ENCODE results near the gene MAPKAPK3.
"Not testable (repeated sequence)": the region's sequence is repeated elsewhere in the genome, so short reads cannot be mapped to it uniquely, and the experiment has no call there.

MAPKAPK3 gene

DNA sequence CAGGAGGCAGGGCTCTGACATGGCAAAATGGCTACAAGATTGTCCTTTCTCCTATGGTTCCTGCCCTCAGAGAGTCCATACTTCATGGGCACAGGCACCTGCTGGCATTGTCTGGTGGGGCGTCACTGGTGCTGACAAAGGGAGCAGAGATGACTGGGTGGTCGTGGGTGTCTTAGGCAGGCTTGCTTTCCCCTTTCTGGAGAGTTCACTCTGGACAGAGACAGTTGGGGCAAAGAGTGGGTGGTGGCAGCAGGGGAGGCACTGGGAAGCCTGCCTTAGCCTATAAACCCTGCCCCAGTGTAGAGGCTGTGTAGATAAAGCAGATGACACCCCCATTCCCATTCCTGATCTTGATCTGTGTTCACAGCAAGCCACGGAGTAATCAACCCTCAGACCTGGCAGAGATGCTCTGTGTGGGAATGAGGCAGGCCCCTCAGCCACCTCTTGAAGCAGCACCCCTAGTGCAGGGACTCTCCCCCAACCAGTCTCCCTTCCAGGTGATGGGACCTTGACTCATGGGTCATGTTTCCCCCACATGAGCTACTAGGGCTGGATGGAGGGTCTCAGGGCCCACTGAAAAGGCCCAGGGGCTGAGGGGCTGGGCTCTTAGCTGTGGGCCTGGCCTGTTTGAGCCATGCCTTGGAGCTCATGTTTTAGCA is 37.1 kb downstream of the MAPKAPK3 start:
- no peak for DNase-seq (ENCODE audit: low read depth in 1 of 2, low spot score in 1 of 2)

DNA sequence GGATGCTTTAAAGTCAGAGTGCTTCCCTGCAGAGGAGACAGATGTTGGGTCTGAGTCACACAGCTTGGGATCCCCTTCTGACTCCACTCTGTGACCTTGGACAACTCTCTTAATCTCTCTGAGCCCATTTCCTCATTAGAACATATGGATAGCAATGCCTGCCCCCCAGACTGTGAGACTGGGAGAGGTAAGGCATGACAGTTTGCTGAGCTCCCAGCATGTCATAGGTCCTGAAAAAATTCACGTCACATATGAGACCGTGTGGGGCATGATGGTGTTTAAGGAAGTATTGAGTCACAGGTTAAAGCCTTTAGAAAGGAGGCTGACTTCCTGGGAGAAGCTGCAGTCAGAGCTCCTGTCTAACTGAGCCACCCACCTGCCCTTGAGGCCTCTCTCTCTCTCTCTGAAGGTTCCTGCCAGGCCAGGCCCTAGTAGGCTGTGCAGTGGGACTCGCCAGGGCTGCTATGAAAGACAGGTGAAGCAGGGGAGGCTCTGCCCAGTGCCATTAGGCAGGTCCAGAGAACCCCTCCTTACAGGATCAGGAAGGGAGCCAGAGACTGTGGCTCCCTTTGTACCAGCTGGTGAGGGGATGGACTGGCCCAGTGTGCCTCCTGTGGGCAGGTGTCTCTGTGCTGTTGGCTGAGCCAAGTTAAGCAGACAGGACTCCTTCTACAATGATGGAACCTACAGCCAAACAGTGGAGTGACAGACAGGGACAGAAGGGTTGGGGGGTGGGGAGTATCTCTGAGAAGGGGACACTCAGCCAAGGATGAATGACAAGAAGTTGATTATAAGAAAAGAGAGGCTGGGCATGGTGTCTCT is 38.3 kb downstream of the MAPKAPK3 start:
- no peak for DNase-seq (ENCODE audit: low read depth in 1 of 2, low spot score in 1 of 2)

DNA sequence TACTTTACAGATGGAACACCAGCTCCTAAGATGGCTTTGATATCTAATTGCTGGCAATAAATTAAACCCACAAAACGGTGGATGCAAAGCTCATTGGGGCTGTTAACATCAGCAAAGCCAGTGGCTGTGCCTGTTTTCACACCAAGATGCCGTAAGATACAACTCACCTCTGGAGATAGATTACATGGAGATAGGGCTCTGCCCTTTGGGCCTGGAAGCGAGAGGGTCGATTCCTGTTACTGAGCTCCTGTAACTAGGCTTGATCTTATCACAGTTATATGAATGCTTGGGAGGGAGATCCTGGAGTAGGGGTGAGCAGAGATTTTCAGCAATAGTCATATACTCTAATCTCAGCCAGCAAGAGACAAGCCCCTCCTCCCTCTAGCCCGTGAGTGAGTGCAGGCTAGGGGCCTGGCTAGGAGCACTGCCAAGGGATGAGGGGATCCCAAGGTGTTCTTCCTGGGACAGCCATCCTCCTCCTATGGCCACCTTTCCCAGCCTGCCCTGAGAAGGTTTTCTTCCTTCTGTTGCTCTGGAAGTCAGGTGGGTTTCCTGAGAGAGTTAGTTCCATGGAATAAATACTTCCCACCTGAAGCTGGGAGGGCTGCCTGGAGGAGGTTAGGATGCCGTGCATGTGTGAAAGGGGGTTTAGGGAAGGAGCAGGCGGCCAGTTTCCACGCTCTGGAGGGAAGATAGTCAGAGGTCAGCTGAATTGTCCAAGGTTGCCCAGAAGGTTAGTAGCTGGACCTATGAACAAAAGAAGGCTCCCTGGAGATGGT is 39.7 kb downstream of the MAPKAPK3 start:
- no peak for DNase-seq (ENCODE audit: low read depth in 1 of 2, low spot score in 1 of 2)

DNA sequence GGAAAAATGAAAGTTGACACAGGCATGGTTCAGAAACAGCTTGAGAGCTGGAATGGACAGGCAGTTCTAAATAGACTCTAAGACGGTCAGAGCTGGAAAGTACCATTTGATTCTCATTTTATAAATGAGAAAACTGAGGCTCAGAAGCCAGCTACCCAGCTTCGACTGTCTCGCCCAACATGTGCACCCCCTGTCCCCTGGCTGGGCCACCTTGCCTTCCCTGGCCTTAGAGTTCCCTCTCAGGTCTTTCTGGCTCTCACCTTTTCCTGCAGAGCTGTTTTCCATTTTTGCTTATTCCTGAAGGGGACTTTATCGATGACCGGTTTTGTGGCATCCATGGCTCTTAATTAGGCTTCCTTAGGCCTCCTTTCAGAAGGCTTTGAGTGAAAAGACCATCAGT is 40.5 kb downstream of the MAPKAPK3 start:
- no peak for DNase-seq (ENCODE audit: low read depth in 1 of 2, low spot score in 1 of 2)

DNA sequence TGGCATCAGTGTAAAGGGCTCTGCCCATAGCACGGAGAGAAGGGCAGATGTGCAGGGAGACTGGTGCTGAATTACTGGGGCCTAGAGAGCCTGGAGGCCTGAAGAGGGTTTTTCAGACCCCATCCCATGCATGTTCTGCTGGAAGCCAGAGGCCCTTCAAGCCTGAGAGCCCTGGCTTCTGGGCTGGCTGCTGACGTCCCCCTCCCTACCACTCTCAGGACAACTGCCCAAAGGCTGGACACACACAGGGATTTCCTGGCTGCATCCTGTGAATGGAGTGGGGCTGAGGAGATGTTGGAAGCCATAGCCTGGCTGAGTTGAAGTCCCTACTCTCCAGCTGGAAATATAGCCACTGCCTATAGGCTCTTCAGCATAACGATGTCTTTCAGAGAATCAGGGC is 40.9 kb downstream of the MAPKAPK3 start:
- no peak for DNase-seq (ENCODE audit: low read depth in 1 of 2, low spot score in 1 of 2)

DNA sequence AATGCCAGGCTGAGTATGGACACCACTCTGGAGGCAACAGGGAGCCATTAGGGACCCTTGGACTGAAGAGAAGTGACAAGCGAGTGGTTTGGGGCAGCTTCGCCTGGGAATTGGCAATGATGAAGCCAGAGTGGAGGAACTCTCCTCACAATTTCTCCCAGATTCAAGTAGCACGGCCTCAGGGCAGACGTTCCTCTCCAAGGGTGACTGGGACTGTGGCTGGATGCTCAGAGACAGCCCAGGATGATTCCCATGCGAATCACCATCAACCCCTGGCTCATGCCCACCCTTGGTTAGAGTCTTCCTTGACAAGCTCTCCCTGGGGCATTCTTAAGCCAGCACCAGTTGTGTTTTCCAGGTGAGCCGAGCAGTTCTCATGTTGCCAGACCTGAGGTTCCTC is 41.5 kb downstream of the MAPKAPK3 start:
- DNase-seq (ENCODE audit: low read depth in 1 of 2, low spot score in 1 of 2) = no peak

DNA sequence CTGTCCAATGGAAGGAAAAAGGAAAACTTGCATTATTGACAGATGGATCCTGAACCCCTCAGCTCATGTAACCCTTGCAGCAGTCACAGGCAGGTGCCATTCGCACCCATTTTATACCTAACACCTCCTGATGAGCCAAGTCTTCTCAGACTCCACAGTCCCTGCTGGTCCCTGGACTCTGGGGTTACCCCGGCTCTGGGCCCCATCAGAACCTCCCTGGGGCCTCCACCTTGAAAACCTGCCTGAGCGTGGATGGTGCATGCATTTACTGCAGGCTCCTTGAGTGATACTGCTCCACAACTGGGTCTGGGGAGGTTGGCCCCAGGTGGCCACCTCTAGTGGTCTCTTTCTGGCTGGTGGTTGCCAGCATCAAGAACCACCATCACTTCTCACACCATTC is 41.9 kb downstream of the MAPKAPK3 start:
- no peak for DNase-seq (ENCODE audit: low read depth in 1 of 2, low spot score in 1 of 2)

DNA sequence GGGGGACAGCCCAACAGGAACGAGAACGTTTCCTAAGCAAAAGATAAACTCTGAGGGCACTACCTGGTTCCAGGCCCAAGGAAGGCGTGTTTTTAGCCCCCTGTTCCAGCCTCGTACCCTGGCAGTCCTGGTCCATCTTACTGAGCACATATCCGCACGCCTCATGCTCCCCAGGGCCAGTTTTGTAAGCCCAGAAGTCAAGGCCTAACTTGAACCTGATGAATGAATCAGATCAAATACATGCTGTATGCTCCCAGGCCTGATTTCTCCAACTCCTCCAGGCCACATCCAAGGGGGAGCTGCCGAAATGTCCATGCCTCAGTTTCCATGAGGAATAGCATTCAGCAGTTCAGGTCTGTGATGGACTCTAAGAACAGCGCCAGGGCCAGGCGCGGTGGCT is 43.4 kb downstream of the MAPKAPK3 start:
- no peak for DNase-seq (ENCODE audit: low read depth in 1 of 2, low spot score in 1 of 2)

DNA sequence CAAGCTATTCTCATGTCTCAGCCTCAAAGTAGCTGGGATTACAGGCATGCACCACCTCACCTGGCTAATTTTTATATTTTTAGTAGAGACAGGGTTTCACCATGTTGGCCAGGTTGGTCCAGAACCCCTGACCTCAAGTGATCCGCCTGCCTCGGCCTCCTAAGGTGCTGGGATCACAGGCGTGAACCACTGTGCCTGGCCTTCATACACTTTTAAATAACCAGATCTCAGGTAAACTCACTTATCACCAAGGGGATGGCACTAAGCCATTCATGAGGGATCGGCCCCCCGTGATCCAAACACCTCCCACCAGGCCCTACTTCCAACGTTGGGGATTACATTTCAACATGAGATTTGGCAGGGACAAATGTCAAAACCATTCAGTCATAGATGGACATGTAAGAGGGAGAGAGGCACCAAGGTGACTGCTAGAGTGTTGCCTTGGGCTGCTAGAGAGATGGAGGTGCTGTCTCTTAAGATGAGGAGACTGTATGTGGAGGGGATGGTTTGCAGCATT is 44.4 kb downstream of the MAPKAPK3 start:
- DNase-seq (ENCODE audit: low read depth in 1 of 2, low spot score in 1 of 2) = no peak

DNA sequence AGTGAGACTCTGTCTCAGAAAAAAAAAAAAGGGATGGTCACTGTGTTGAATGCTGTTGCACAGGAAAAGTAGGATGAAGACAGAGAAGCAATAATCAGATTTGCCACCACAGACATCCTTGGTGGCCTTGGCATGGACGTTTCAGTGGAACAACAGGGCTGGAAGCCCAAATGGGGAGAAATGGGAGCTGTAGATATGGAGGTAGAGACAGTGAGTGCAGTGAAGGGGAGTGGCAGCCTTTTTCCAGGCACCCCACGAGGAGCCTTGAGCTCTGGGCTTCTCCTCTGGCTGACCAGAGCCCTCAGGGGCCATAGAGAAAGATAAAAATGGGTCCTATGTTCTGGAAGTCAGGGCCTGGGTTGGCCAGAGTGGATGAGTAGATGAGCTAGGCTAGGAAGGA is 45.5 kb downstream of the MAPKAPK3 start:
- no peak for DNase-seq (ENCODE audit: low read depth in 1 of 2, low spot score in 1 of 2)

DNA sequence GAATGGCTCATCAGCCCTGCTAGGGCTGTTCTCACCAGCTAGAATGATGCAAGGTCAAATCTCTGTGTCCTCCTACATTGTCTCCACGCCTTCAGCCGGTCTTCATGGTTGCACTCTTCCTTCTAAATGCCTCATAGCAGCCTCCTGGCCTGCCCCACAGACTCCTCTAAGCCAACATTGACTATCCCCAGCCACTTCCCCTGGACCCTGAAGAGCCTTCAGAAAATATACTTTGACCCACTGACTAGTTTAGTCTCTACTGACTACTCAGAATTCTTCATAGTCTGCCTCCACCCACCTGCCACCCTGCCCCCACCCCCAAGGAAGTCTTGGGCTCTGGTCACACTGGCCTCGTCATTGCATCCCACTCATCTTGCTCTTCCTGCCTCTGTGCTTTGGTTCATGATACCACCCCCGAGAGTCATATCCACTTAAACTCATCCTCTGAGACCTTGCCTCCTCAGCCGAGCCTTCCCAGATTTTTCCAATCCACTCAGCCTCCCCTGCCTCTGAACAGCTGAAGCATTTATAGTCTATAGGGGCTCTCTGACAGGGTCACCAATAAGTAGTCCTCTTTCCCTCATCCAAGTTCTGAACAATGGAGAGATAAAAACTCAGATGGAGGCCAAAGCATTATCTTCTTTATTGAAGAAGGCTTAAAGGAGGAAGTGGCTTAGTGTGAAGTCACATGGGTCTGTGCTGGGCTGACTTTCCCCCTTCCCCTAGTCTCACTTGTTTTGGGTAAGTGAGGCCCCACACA is 48.3 kb downstream of the MAPKAPK3 start:
- no peak for DNase-seq (ENCODE audit: low read depth in 1 of 2, low spot score in 1 of 2)

DNA sequence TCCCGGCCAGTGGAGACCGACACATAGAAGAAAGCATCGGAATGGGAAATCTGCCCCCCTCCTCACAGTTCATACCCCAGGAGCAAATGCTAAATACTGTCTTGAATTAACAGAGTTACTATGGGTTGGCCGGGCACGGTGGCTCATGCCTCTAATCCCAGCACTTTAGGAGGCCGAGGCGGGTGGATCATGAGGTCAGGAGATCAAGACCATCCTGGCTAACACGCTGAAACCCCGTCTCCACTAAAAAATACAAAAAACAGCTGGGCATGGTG is 48.8 kb downstream of the MAPKAPK3 start:
- DNase-seq (ENCODE audit: low read depth in 1 of 2, low spot score in 1 of 2) = not testable (repeated sequence)

DNA sequence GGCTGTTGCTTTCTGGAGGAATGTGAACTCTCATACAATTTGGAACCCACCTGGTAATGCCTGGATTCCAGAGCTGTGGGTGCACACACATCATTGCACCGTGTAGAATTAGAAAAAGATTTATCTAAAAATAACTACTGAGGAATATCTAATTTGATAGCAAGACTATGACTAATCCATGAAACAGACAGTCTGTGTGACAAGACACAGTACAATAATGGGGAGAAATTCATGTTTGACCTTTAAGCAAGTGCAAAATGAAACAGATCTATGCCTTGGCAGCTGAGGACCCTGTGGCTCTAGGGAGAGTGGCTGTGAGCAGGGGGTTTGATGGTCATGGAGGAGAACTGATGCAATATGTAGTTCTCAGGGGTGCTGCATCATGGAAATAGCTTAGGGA is 49.9 kb downstream of the MAPKAPK3 start:
- no peak for DNase-seq (ENCODE audit: low read depth in 1 of 2, low spot score in 1 of 2)

DNA sequence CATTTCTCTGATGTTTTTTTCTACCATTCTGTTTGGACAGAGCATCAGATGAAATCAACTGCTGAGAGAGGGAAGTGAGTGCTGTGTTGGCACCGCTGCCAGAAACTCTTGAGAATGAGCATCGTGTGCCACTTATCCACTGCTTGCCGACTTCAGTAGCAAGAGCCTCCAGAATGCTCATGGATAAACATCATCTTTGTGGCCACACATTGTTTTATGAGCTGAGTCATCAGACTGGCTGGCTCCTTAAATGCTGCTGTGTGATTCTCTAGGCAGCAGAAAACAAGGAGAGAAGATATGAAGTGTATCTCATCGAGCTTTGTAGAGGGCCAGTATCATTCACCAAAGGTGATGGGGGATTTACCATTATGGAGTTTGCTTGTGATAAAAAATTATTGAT is 54.4 kb downstream of the MAPKAPK3 start:
- DNase-seq (ENCODE audit: low read depth in 1 of 2, low spot score in 1 of 2) = no peak

DNA sequence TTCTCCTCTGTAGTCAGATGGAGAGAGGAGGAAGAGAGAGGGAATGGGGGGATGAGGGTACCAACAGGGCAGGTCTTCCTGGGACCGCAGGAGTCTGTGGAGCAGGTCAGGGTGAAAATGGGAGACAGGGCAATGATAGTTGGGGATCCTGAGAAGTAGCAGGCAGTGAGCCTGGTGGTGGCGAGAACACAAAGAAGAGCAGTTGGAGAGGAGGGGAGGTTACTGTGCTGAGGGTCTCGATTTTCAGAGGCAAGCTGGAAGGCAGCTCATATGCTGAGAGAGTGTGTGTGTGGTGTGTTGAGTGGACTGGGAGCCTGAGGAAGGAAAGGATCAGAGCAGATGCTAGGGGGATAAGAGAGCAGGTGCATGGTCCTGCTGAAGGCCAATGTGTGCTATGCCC is 55.7 kb downstream of the MAPKAPK3 start:
- DNase-seq (ENCODE audit: low read depth in 1 of 2, low spot score in 1 of 2) = no peak

DNA sequence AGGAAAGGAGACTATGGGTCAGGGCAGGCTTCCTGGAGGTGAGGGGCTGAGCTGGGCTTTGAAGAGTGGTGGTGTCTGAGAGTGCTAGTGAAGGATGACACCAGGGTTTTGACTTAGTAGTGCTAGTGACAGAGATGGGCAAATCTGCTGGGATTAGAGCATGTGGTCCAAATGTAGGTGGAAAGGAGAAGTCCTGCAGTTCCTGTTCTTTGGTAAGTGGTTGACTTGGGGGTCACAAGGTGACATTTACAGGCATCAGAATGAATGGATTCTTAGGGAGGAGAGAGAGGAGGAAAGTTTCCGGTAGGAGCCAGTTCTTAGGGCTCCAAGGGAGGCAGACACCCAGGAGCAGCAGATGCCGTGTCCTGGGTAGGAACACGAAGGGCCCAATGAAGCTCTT is 57.0 kb downstream of the MAPKAPK3 start:
- DNase-seq (ENCODE audit: low read depth in 1 of 2, low spot score in 1 of 2) = no peak

DNA sequence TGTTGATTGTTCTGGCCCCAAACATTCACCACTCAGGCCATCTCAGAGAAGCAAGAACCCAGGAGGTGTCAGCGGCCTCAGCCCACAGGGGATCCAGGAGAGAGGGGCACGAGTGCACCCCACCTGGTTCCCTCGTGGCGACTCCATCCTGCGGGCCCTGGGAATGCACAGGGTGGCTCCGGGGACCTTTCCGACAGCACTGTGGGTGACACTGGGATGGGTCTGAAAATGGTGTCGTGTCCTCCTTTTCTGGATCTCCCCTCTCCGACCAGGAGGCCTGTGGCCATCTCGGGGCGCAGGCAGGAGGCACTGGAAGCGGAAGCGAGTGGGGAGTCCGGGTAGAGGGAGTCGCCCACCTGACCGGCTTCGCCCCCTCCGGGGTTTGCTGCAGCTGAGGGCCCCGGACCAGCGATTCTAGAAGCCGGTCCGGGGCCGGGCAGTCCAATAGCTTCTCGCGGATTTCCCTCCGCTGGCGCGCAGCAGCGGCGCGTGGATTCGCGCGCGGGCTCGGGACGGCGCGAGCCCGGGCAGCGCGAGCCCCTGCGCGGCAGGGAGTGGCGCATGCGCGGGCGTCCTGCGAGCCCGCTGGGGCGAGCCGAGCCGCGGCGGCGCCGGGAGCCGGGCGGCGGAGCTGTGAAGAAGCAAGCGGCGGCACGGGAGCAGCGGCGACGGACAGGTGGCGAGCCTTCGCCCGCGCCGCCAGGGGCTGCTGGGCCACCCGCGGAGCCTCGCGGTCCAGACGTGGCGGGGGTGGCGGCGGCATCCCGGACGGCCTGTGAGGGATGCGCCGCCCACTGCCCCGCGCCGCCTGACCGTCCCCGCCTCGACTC is 57.6 kb downstream of the MAPKAPK3 start, which contains the start of gene DOCK3:
TSS of gene DOCK3 (plus strand) at position 579 of the 830 bp plus-strand sequence. CDS start 337 bp downstream, outside the sequence.
- peak; percentile 32 to 49 for DNase-seq (ENCODE audit: low read depth in 1 of 2, low spot score in 1 of 2)

DNA sequence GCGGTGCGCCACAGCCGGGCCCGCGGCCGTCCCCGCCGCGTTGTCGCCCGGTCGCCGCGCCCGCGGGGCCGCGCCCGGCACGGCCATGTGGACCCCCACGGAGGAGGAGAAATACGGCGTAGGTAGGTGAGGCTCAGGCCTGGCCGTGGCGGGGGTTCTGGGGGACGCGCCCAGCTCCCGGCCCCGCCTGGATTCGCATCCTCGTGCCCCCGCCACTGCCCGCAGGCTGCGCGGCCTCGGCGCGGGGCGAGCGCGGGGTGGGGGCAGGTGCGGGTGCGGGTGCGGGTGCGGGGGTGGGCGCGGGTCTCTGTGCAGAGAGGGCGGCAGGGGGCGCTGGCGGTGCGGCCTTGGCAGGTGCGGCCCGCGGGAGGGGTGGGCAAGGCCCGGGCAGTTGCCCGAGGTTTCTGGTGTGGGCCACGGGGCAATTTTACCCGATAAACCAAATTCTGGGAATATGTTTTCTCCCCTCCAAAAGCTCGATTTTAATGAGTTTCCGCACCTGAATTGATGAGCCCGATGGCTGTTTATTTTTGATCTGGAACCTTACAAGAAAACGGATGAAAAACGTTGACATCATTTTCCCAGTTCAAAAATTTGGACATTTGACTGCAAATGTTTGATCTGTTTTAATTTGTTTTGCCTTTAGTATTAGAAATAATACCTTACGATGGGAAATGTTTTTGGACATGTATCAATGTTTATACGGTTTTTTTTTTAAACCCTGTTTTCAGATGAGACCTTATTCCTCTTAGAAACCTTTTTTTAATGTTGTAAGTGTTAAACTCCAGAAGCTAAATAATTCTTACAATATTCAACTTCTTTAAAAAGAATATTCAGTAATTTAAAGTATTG is 58.5 kb downstream of the MAPKAPK3 start:
- peak in 1 of 2 donors; percentile 55 for DNase-seq (ENCODE audit: low read depth in 1 of 2, low spot score in 1 of 2)

DNA sequence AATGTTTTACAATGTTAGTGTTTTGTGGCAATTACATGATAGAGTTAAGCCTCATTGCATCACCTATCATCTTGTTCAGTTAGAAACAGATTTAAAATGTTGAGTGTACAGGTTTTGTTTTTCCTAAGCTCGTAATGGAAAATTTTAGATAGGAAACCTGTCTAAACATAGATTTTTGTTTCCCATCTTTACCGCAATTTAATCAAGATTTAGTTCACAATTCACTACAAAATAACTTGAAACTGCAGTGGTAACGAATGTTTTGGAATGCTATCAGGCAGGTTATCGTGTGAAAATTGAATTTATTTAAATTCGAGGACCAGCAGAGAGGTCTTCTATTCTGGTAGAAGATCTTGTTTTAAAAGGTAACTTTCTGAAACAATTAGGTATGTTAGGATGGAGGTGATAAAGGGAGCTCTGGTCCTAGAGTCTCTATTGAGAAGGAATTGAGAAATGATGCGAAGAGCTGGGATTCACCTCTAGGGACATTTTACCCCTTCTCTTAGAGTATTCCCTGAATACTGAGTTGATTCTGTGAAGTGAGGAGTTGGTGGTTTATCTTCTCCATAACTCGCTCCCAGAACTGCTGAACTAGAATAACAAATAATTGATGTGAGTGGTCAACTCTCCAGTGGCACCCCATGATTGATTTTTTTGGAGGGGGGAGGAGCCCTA is 59.2 kb downstream of the MAPKAPK3 start:
- no peak for DNase-seq (ENCODE audit: low read depth in 1 of 2, low spot score in 1 of 2)

All from stimulated activated CD4-positive, alpha-beta T cell treated with anti-CD3 and anti-CD28 coated beads, Interleukin-15, amount 100 ng/mL, for 1 hour (primary cell).